ENCODE data around the gene RSPH3. TPM values are rescaled to one million over a fixed set of nuclear protein-coding genes. Genes with fewer than 3 reads are reported as not detected.
A peak's percentile ranks its signal among the peaks of the same experiment; 100 is the strongest.
"Not testable (repeated sequence)": the region's sequence is repeated elsewhere in the genome, so short reads cannot be mapped to it uniquely, and the experiment has no call there.

The RSPH3 gene
- total RNA-seq, 1 experiment from 2014 or later = 3.1 TPM

GRCh38 chr6:159038914-159039884 is 39.2 kb upstream of the RSPH3 start:
- no peaks in the 10 kb centered on the region for H3K9me3 ChIP-seq (ENCODE audit: low read length)
- H3K27me3 ChIP-seq (ENCODE audit: low read length) = peaks cover 5% of the 10 kb centered on the region; the same call in 1 of the 2 replicates
- no peaks in the 10 kb centered on the region for H3K79me2 ChIP-seq (ENCODE audit: low read length)
- H2AFZ ChIP-seq (ENCODE audit: low read length) = no peak overlapping the region
- no peaks in the 10 kb centered on the region for H4K20me1 ChIP-seq (ENCODE audit: low read length)
- peaks cover 25% of the 10 kb centered on the region for H3K4me1 ChIP-seq (ENCODE audit: insufficient read depth, low read length)
- TF ChIP-seq EZH2 (IDR thresholded peaks at IDR 0.05; ENCODE audit: low read length, unreplicated experiment) (no peak), EZH2phosphoT487 (IDR thresholded peaks at IDR 0.05; ENCODE audit: borderline replicate concordance, low read length) (no peak), CTCF (conservative IDR thresholded peaks at IDR 0.05; ENCODE audit: low read depth, low read length) (no peak)
- no peak overlapping the region for H3K4me3 ChIP-seq (ENCODE audit: low read length)
- BruUV-seq (replicated peaks) = no TSS peak
- peak; percentile 67 for DNase-seq
- intact Hi-C loops (cut with micrococcal nuclease) = no loop called here
- H3K27ac ChIP-seq (ENCODE audit: low read length) = peak overlapping the region; percentile 28; the same call in 1 of the 2 replicates
- no peaks in the 10 kb centered on the region for H3F3A ChIP-seq (ENCODE audit: low read length, unreplicated experiment)
- peak overlapping the region; percentile 22 for H3K4me2 ChIP-seq (ENCODE audit: low read length)
- ChIA-PET CTCF (no interaction called here), POLR2A (ENCODE audit: unreplicated experiment) (no interaction called here)
- no peak overlapping the region for H3K9ac ChIP-seq (ENCODE audit: low read length)
- peak; percentile 88 for ATAC-seq
- H3K9me2 ChIP-seq (replicated peaks; ENCODE audit: low read length) = no peaks in the 10 kb centered on the region
- H3K36me3 ChIP-seq (ENCODE audit: low read depth, low read length) = no peaks in the 10 kb centered on the region

- H4K20me1 ChIP-seq (ENCODE audit: low read length); CTCF ChIA-PET; H3K27ac ChIP-seq (ENCODE audit: low read length): not testable (repeated sequence)
These were observed 38.3 kb upstream of the RSPH3 start for GRCh38 chr6:159038318-159038717.

GRCh38 chr6:159037756-159038290 is 37.8 kb upstream of the RSPH3 start:
- Histone ChIP-seq H3K9ac (ENCODE audit: low read length) (no peak overlapping the region), H3K4me3 (ENCODE audit: low read length) (no peak overlapping the region), H3K36me3 (ENCODE audit: low read depth, low read length) (no peaks in the 10 kb centered on the region), H3K9me3 (ENCODE audit: low read length) (no peaks in the 10 kb centered on the region), H3K4me1 (ENCODE audit: insufficient read depth, low read length) (peaks cover 25% of the 10 kb centered on the region), H3K4me2 (ENCODE audit: low read length) (0 out of 2 replicates have a peak overlapping the region, but pooled peaks have one; percentile 8), H3K79me2 (ENCODE audit: low read length) (no peaks in the 10 kb centered on the region), H4K20me1 (ENCODE audit: low read length) (no peaks in the 10 kb centered on the region), H2AFZ (ENCODE audit: low read length) (no peak overlapping the region), H3K27ac (ENCODE audit: low read length) (no peak overlapping the region), H3K9me2 (replicated peaks; ENCODE audit: low read length) (no peaks in the 10 kb centered on the region), H3K27me3 (ENCODE audit: low read length) (no peaks in the 10 kb centered on the region), H3F3A (ENCODE audit: low read length, unreplicated experiment) (no peaks in the 10 kb centered on the region)
- no peak for TF ChIP-seq EZH2phosphoT487 (IDR thresholded peaks at IDR 0.05; ENCODE audit: borderline replicate concordance, low read length)
- TF ChIP-seq EZH2 (IDR thresholded peaks at IDR 0.05; ENCODE audit: low read length, unreplicated experiment) = no peak
- TF ChIP-seq CTCF (conservative IDR thresholded peaks at IDR 0.05; ENCODE audit: low read depth, low read length) = no peak
- DNase-seq = peak; percentile 3
- ChIA-PET CTCF (no interaction called here), POLR2A (ENCODE audit: unreplicated experiment) (no interaction called here)
- intact Hi-C loops (cut with micrococcal nuclease) = no loop called here
- BruUV-seq (replicated peaks) = no TSS peak
- ATAC-seq = no peak

More at GRCh38 chr6:159038318-159038717, 38.3 kb upstream of the RSPH3 start:
- H3K79me2 ChIP-seq (ENCODE audit: low read length); H3K4me2 ChIP-seq (ENCODE audit: low read length); H2AFZ ChIP-seq (ENCODE audit: low read length); H3K36me3 ChIP-seq (ENCODE audit: low read depth, low read length); ATAC-seq; H3K9ac ChIP-seq (ENCODE audit: low read length); POLR2A ChIA-PET (ENCODE audit: unreplicated experiment); BruUV-seq (replicated peaks); H3K4me3 ChIP-seq (ENCODE audit: low read length); DNase-seq; H3K9me3 ChIP-seq (ENCODE audit: low read length); H3K27me3 ChIP-seq (ENCODE audit: low read length); intact Hi-C loops (cut with micrococcal nuclease); H3F3A ChIP-seq (ENCODE audit: low read length, unreplicated experiment); H3K9me2 ChIP-seq (replicated peaks; ENCODE audit: low read length): not testable (repeated sequence)
- peaks cover 25% of the 10 kb centered on the region for H3K4me1 ChIP-seq (ENCODE audit: insufficient read depth, low read length)

All from PC-3 (cell line).